GM21717 (cell line): ENCODE data around the gene MAN1C1.
A peak's percentile ranks its signal among the peaks of the same experiment; 100 is the strongest.
"Not testable (repeated sequence)": the region's sequence is repeated elsewhere in the genome, so short reads cannot be mapped to it uniquely, and the experiment has no call there.

ENCODE experiments used
- ATAC-seq: cut with Tn5 transposase; IDR thresholded peaks from one replicate; pipeline ENCODE4 v1.9.1; 2021; ENCODE audit warnings: mild to moderate bottlenecking, moderate library complexity; ENCODE audit not compliant: unreplicated experiment

Gene MAN1C1

GRCh38 chr1:25581764-25582163, 34.8 kb upstream of the MAN1C1 start:
- no peak for ATAC-seq

- no peak for ATAC-seq
These were observed 32.8 kb upstream of the MAN1C1 start for GRCh38 chr1:25583519-25584370.

- no peak for ATAC-seq
These were observed 30.4 kb upstream of the MAN1C1 start for GRCh38 chr1:25586181-25586588.

- no peak for ATAC-seq
These were observed 29.3 kb upstream of the MAN1C1 start for GRCh38 chr1:25587290-25587689.

GRCh38 chr1:25588224-25588623, 28.4 kb upstream of the MAN1C1 start:
- ATAC-seq = not testable (repeated sequence)

- not testable (repeated sequence) for ATAC-seq
These were observed 27.8 kb upstream of the MAN1C1 start for GRCh38 chr1:25588786-25589185.

GRCh38 chr1:25590096-25590824, 26.3 kb upstream of the MAN1C1 start:
- no peak for ATAC-seq

DNA sequence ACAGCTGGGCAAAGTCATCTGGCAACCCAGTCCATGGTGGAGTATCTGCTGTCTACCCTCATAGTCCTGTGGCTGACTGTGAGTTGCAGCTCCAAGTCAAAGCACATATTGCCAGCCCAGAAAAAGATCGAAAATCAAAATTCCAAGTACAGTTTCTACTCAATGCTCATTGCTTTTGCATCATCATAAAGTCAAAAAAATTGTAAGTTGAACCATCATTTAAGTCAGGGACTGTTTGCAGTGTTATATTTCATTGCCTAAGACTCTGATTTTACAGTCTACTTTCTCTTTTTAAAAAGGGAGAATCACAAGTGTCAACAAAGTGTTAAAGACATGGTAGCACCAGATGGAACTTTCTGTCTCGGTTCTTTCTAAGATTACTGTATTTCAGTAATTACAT, 22.7 kb upstream of the MAN1C1 start:
- no peak for ATAC-seq

GRCh38 chr1:25594971-25595370, 21.6 kb upstream of the MAN1C1 start:
- ATAC-seq = no peak

- not testable (repeated sequence) for ATAC-seq
These were observed 19.9 kb upstream of the MAN1C1 start for GRCh38 chr1:25596641-25597040.

GRCh38 chr1:25598879-25599278, 17.7 kb upstream of the MAN1C1 start:
- ATAC-seq = no peak

GRCh38 chr1:25599969-25600610, 16.5 kb upstream of the MAN1C1 start:
- ATAC-seq = no peak

DNA sequence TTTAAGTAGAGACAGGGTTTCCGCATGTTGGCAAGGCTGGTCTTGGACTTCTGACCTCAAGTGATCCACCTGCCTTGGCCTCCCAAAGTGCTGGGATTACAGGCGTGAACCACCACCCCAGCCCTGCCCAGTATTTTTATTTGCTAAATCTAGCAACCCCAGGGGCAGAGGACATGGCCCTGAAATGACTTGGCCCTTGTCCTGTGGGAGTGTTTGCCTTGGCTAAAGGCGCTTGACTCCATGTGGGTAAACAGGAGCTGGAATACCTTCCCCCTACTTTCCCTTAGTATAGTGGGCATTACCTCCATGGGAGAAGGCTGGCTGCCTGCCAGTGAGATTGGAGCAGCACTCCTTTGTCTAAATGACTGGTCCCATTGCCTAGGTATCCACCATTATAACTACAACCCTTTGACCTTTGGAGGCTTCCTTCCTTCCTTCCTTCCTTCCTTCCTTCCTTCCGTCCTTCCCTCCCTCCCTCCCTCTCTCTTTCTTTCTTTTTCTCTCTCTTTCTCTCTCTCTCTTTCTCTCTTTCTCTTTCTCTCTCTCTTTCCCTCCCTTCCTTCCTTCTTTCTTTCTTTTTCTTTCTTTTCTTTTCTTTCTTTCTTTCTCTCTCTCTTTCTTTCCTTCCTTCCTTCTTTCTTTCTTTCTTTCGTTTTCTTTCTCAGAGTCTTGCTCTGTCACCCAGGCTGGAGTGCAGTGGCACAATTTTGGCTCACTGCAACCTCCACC, 15.5 kb upstream of the MAN1C1 start:
- not testable (repeated sequence) for ATAC-seq

DNA sequence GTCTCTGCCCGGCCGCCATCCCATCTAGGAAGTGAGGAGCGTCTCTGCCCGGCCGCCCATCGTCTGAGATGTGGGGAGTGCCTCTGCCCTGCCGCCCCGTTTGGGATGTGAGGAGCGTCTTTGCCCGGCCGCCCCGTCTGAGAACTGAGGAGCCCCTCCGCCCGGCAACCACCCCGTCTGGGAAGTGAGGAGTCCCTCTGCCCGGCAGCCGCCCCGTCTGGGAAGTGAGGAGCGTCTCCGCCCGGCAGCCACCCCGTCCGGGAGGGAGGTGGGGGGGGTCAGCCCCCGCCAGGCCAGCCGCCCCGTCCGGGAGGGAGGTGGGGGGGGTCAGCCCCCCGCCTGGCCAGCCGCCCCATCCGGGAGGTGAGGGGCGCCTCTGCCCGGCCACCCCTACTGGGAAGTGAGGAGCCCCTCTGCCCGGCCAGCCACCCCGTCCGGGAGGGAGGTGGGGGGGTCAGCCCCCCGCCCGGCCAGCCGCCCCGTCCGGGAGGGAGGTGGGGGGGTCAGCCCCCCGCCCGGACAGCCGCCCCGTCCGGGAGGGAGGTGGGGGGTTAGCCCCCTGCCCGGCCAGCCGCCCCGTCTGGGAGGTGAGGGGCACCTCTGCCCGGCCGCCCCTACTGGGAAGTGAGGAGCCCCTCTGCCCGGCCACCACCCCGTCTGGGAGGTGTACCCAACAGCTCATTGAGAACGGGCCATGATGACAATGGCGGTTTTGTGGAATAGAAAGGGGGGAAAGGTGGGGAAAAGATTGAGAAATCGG, 12.6 kb upstream of the MAN1C1 start:
- ATAC-seq = not testable (repeated sequence)

DNA sequence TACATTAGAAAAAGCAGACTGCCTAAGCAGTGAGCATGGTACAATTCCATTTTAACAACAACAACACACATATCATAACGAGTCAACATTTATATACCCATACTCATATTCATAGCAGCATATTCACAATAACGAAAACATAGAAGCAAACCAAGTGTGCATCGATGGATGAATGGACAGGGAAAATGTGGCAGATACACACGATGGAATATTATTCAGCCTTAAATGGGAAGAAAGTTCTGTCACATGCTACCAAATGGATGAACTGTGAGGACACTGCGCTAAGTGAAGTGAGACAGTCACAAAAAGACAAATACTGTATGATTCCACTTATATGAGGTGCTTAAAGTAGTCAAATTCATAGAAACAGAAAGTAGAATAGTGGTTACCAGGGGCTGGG, 9.5 kb upstream of the MAN1C1 start:
- ATAC-seq = no peak

DNA sequence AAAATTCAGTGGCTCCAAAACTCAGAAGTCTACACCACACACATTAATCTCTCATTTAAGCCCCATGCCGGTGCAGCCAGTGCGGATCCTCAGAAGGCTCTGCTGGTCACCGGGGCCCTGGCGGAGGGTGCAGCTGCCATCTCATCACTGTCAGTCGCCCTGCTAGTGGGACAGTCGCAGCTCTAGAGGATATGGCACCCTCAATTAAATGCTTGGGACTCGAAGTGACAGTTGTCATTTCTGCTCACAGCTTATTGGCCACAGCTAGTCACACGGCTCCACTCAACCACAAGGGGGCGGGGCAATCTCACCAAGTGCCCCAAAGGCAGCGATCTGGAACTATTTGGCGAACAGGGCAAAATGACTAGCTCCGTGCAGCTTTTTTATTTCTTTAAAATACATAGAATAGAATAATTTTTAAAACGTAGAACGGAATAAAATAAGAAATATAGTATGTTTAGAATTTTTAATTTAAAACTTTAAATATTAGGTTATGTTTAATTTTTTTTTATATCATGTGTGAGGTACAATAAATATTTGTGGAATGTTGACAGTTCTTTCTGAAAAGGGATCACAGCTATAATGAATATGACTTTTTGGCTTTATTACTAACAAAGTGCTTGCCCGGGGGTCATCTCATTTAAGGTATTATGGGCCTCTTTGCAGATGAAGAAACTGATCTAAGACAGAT, 8.0 kb upstream of the MAN1C1 start:
- peak; percentile 52 for ATAC-seq

DNA sequence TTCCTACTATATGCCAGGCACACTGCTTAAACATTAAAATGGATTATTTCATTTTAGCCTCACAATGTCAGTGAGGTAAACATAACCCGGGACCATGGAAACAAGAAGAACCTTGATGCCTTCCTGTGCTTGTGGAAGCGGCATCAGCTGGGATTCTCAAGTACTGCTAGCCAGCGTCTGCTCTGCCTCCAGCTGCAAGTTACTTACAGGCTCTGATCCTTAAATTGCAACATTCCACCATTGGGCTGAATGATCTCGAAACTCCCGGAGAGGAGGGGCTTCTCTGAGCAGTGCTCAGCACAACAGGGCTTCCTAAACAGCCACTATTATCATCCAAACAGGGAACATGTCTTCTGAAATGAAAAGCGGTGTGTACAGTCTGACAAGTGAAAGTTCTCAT, 6.7 kb upstream of the MAN1C1 start:
- no peak for ATAC-seq

DNA sequence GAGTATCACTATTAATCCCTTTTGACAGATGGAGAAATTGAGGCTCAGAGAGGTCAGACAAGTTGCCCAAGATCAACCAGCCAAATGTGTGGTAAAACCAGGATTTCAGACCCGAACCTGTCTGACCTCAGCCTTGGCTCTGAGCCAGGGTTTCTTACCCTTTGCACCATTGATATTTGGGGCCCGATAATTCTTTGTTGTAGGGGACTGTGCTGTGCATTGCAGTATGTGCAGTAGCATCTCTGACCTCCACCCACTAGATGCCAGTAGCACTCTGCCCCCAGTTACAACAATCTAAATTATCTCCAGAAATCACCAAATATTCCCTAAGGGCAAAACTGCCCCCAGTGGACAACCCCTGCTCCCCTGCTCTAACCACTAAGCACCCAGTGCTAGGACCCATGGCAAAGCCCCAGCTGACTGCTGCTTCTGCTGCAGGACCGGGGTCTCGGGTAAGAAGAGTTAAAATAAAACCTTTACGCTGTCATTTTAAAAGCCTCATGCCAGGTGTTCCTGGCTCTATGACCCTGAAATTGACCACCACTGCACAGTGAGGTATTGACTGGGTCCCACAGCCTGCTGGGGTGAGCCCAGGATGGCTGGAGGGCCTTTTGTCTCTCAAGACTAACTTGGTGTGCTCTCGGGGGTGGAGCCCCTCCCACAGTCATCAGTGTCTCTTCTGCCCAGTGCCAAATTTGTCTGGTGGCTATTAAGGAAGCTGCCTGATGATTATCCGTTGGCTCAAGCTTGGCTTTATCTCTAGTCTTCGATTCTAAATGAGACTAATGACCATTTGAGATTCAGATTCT, 5.6 kb upstream of the MAN1C1 start:
- no peak for ATAC-seq

- ATAC-seq = no peak
These were observed 4.7 kb upstream of the MAN1C1 start for GRCh38 chr1:25611843-25612242.
